GM18511 (cell line): ENCODE data around the gene MAD1L1.
"Not testable (repeated sequence)": the region's sequence is repeated elsewhere in the genome, so short reads cannot be mapped to it uniquely, and the experiment has no call there.

Experiments used
- ATAC-seq: cut with Tn5 transposase; IDR thresholded peaks from one replicate; pipeline ENCODE4 v1.9.1; 2021; ENCODE audit warnings: mild to moderate bottlenecking, moderate library complexity; ENCODE audit not compliant: unreplicated experiment

MAD1L1 gene

DNA sequence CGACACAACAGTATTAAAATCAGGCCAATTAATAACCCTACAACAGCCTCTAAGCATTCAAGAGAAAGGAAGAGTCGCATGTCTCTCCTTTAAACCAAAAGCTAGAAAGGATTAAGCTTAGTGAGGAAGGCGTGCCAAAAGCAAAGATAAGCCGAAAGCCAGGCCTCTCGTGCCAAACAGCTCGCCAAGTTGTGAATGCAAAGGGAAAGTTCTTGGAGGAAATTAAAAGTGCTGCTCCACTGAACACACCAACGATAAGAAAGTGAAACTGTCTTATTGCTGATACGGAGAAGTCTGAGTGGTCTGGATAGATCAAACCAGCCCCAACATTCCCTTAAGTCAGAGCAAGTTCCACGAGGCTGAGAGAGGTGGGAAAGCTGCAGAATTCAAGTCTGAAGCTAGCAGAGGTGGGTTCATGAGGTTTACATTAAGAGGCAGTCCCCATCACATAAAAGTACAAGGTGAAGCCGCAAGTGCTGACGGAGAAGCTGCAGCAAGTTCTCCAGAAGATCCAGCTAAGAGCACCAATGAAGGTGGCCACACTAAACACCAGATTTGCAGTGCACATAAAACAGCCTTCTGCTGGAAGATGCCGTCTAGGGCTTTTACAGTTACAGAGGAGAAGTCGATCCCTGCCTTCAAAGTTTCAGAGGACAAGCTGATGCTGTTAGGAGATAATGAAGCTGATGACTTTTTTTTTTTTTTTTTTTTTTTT lies 194.8 kb downstream of the MAD1L1 start:
- ATAC-seq, result peak; percentile 73

DNA sequence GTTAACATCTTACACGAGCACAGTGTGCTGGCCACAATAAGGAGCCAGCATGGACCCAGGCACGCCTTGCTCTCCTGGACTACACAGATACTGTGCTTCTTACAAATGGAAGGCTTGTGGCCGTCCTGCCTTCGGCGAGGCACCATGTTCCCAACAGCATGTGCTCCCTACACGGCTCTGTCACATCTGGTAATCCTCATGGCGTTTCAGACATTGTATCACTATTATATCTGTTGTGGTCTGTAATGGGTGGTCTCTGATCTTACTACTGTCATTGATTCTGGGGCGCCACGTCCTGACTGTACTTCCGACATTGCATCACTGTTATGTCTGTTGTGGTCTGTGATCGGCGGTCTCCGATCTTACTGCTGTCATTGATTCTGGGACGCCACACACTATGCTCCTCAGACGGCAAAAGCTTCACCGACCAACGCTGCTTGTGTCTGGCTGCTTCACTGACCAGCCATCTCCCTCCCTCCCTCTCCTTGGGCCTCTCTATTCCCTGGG lies 195.4 kb downstream of the MAD1L1 start:
- no peak for ATAC-seq

DNA sequence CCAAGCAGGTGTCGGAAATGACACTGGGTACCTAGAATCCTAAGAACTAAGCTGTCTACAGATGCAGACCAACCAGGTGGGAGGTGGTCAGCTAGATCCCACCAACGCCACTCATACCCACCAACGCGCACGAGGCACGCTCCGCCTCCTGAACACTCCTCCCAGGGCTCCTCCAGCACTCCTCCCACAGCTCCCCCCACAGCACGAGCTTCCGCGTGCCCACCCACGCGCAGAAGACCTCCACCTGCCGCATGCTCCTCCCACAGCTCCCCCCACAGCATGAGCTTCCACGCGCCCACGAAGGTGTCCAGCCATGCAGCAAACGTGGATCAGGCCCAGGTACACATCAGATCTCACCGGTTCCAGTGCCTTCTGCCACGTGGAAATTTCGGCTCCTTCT lies 196.0 kb downstream of the MAD1L1 start:
- no peak for ATAC-seq

DNA sequence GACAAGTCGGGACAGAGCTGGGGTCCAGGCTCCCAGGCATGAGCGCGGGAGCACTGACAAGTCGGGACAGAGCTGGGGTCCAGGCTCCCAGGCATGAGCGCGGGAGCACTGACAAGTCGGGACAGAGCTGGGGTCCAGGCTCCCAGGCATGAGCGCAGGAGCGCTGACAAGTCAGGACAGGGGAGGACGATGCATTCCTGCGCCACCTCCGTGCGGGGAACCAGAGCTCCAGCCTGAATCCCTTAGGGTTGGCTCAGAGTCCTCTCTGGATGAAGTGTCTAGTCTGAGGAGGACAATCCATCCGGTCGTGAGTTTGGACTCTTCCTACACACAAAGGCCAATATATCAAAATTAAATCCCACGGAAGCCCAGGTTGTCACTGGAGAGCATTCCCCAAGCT lies 196.5 kb downstream of the MAD1L1 start:
- ATAC-seq, result not testable (repeated sequence)

DNA sequence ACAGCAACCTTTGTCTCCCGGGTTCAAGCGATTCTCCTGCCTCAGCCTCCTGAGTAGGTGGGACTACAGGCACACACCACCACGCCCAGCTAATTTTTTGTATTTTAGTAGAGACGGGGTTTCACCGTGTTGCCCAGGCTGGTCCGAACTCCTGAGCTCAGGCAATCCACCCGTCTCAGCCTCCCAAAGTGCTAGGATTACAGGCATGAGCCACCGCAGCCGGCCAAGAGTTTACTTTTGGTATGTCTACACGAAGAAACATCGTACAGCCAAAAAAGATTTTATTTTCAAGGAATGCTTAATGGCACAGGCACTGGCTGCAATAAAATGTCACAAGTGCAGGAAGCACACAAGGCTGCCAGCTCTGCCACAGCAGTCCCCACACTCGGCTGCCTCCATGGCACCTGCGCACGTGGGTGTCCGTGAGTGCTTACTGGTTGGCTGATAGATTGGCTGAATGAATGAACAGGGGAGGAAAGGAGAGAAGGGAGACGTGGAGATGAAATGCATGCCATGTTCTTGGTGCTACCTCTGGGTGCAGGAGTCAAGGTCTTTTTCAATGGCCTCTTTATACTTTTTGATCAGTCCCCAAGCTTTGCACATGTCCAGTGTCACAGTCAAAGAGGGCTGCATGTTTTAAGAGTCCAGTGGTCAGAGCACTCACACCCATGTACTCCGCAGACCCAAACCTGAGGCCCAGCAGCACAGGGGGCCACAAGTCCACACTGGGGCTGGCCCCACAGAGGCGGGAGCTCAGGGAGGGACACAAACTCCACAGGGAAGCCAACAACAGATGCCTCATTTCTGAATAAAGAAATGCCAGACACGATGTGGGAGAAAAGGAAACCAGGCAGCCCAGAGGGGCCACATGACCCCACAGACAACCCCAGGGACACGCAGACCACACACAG lies 198.2 kb downstream of the MAD1L1 start:
- no peak for ATAC-seq

DNA sequence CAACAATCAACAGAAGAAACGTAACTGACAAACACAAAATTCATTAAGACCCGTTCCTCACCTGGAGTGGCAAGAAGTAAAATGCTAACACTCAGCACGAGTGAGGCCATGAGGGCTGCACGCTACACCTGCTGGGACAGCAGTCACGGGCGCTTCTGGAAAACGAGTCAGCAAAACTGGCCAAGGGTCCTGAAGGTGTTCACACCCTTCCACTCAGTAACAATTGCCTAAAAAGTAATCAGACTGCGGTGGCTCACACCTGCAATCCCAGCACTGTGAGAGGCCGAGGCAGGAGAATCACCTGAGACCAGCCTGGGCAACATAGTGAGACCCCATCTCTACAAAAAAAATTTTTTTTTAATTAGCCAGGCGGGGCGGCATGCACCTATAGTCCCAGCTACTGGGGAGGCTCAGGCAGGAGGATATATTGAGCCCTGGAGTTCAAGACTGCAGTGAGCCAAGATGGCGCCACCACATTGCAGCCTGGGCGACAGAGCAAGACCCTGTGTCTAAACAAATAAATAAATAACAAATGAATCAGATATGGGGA lies 199.1 kb downstream of the MAD1L1 start:
- no peak for ATAC-seq

DNA sequence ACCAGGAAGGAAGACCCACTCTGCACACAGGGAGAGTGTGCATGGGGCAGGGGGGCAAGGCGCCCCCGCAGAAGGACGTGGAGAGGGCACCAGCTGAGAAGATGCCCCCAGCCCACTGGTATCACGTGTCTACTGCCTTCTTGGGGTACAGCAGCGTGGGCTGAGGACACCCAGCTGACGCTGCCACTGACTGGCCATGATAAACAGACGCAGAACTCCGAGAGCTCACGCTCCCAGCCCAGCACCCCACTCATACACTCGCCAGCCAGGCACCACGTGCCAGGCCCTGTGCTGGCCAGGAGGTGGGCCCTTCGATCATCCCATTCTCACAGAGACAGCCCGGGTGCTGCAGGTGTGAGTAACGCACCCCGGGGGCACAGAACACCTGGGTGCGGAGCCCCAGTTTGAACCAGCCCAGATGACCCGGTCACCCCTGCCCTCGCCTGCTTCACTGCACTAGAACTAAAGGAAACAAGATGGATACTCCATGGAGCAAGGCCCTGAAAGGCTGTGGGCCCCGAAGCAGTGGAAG lies 199.8 kb downstream of the MAD1L1 start:
- ATAC-seq, result no peak

DNA sequence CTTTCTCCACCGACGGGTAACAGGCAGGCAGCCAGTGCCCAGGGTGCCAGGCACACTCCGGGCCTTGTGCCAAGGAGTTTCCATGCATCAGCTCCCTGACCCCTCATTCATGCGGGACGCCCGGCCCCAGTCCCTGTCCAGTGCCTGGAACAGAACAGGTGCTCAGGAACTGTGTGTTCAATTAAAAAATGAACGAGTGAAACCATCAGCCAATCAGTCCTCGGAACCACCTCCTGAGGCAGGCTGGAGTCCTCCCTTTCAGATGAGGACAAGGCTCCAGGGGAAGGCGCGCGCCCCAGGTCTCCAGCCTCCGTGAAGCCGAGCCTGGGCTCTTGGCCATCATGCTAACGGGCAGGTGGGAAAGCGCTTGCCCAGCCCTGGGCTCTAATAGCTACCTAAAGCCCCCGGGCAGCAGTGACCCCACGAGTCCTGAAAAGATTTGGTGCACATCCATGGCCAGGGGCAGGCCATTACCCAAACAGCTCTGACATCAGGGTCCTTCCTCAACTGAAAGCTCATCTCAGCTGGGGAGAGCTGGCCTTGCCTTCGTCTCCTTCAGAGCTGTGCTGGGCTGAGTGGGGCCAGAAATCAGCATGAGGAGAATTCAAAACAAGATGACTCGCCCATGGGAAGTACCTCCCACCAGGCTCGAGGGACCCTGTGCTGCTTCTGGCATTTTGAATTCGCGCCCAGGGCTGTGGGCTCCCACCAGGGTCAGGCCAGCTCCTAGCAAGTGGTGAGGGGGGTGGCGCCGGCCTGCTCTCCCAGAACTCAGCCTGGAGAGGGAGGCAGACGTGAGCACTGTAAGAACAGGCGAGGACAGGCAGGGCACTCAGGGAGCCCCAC lies 200.5 kb downstream of the MAD1L1 start:
- no peak for ATAC-seq

DNA sequence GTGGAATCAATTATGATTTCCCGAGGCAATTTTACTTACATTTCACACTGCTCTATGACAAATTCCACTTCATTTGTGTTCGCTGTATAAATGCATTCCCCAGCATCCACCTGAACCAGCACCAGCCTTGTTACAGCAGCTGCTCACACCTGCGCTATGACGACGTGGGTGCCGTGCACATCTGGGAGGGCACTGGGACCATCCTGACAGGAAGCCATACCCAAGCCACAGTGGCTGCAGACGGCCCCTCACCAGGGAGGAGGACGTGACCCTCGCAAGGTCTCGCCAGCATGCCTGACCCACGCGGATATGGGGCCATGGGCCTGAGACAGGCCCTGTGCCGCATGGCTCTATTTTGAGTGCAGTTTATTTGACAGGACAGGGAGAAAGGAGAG lies 201.3 kb downstream of the MAD1L1 start:
- ATAC-seq, result no peak

DNA sequence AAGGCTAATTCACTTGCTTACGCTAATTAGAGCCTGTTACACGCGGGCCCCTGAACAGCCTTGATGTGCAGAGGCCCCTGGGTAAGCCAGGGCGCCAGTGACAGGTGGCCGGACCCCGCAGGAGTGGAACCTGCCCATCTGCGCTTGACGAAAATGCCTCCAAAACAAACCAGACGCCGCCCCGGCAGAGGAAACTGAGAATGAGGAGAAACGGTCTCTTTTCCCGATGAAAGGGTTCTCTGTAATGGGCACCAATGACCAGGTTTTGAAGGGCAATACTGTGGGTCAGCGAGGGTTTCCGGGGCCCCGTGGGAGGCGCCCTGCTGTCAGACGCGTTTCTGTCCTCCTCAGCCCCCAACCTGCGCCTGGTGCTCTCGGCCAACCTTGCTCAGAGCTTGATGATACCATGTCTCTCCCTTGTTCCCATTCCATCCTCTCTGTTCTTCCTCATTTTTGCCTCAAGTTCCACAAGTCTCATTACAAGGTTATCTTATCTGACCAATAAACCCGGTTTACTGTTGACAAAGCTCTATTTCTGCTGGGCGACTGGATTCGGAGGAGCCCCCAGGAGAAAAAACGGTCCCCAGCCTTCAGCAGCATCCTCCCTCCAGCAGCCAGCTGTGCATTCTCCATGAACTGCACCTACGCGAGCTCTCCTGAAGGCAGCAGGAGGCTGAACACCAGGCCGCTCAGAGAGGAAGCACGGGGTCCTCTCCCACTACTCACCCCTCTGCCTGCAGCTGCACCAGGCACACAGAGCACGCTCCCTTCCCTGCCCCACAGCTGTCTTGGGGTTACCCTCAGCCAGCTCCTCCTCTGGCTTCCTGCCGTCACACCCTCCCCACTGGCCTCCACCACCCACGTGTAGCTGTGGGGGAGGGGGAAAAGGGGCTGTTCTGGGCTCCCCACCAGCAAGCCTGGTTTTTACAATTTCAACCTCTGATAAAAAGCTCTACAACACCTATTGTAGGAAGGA lies 202.0 kb downstream of the MAD1L1 start:
- no peak for ATAC-seq

DNA sequence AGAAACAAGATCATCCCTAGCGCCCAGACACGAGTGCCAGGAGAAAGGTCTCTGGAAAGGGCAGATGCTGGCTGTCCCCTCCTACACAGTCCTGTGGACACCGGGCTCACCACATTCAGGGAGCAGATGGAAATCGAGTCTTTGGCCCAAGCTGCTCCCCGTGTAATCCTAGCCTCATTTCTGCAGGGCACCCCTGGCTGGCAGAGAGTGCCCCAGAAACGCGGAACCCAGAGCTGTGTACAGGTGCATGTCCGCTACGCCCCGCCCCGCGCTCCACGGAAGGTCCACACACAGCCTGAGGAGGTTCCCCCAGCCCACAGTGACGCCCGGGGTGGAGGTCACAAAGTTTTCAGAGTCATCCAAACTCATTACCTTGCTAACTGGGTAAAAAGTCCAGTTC lies 202.8 kb downstream of the MAD1L1 start:
- no peak for ATAC-seq

DNA sequence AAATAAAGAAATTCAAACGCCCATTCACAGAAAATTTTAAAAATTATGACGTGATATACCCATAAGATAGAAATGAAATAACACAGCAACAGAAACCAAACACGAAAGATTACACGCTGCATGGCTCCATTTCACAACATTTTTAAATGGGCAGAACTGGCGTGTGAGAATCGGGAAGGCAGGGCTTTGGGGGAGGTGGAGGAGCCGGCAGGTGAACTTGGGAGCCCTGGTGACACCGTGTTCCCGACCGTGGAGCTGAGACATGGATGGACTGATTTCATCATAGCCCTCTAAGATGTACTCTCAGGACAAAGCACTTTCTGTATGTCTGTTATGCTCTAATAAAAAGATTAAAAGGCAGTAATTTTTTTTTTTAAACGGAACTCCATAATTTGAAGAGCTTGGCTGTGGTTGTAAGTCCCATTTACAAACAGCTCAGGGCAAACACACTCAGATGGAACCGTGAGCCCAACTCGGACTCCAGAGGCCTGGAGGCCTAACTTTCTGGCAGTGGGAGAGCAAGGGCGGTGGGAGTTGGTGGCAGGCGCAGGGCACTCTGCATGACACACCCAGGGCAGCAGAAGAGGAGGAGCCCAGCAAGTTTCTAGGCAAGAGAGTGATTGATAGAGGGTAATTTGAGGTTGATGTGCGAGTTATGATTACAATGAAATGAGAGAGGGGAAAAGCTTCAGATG lies 203.4 kb downstream of the MAD1L1 start:
- no peak for ATAC-seq

DNA sequence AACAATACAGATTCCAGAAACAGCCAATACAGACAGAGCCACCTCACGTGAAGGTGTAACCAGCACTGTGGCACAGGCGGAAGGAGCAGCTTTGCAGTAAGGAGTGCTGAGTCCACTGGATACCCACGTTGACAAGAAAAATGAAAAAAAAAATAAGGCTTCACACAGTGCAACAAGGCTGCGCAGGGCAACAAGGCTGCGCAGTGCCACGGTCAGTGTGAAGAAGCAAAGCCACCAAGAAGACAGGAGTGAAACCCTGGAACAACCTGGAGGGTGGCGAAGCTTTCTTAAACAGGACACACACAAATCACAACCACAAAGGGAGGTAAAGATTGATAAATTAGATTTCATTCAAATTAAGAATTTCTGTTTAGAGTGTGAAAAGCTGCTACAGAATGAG lies 204.0 kb downstream of the MAD1L1 start:
- no peak for ATAC-seq

DNA sequence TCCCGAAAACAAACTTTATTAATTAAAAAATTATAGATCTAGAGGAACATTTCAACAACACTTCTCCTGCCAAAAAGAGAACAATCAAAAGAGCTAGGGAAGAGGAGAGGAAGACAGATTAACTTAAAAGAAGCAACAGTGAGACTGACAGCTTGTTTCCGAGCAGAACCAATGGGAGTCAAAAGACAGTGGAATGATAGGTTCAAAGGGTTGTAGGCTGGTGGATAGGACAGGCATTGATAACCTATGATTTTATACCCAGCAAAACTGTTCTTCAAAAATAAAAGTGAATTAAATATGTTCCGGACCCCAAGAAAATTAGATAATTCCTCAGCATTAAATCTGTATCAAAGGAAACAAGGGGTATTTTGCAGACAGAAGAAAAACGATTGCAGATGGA lies 207.6 kb downstream of the MAD1L1 start:
- no peak for ATAC-seq

DNA sequence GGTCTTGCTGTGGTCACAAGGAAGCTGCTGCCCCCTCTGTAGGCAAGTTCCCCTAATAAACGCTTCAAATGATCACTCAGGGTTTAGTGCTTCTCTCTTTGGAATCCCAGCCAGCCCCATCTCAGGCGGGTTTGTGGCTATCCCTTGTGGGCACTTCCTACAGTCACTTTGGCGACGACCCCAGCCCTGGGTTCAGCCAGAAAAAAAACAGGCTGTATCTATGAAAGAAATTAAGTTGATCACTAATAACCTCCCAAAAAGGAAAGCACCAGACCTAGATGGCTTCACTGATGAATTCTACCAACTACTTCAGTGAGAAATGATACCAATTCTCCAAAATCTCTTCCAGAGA lies 208.2 kb downstream of the MAD1L1 start:
- ATAC-seq, result no peak

DNA sequence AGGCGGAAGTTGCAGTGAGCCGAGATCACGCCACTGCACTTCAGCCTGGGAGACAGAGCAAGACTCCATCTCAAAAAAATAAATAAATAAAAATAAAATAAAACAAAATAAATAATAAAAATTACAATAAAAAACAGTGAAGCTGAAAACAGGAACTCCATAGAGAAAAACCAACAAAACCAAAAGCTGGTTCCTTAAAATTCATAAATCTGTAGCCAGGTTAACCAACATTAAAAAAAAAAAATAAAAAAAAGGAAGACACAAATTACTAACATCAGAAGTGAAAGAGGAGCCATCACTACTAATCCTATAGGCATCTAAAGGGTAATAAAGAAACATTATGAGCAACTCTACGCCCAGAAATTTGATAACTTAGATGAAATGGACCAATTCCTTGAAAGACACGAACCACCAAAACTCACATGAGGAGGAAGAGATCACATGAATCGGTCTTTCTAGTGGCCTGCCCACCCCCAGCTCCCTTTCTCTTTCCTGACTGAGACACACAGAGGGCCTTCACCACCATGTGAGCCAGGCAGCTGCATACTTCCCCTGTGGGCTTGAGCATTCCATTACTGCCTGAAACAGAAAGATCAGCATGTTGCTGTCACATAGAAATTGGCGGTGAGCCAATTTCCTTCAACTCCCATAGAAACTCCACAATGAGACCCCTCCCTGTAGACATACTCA lies 208.7 kb downstream of the MAD1L1 start:
- no peak for ATAC-seq

DNA sequence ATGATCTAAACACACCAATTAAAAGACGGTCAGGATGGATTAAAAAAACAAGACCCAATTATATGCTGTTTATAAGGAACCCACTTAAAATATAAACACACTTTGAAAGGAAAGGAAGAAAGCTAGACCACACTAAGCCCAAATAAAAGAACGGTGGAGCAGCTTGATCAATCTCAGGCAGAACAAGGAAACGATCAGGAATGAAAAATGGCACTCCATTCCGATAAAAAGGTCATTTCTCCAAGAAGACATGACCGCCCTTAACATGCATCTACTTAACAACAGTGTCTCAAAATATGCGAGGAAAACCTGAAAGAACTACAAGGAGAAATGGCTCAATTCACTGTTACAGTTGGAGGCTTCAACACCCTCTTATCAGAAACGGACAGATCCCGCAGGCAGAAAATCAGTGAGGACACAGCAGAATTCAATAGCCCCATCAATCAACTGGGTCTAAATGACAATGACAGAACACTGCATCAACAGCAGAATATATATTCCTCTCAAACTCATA lies 210.0 kb downstream of the MAD1L1 start:
- ATAC-seq, result no peak

DNA sequence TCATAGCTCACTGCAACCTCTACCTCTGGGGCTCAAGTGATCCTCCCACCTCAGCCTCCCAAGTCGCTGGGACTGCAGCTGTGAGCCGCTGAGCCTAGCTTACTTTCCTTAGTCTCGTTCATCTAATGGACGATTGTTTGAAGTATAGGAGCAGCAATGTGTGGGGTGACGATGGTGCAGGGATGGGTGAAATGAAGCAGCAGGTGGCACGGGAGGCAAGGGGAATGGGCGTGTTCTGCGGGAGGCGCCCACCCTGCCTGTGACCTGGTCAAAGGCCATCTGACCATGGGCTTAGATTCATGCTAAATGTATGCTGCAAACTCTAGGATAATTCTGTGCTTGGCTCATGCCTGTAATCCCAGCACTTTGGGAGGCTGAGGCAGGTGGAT lies 210.7 kb downstream of the MAD1L1 start:
- no peak for ATAC-seq
